Ectodermal cell (in vitro differentiated cells): ENCODE measurements around the gene C8A.

Experiments
- H3K27ac ChIP-seq: 2 replicates; pipeline ENCODE4 v1.7.0; 2013; ENCODE audit warnings: mild to moderate bottlenecking, low read depth, low read length; ENCODE audit not compliant: insufficient read depth, poor library complexity, severe bottlenecking
- H3K27me3 ChIP-seq: 2 replicates; pipeline ENCODE4 v1.7.0; 2013; ENCODE audit warnings: mild to moderate bottlenecking, low read length; ENCODE audit not compliant: insufficient read depth, control insufficient read depth, poor library complexity, severe bottlenecking
- H3K36me3 ChIP-seq: one replicate; pipeline ENCODE4 v1.7.0; 2013; ENCODE audit warnings: low read length; ENCODE audit not compliant: control insufficient read depth, insufficient read depth
- H3K4me1 ChIP-seq: one replicate; pipeline ENCODE4 v1.7.0; 2013; ENCODE audit warnings: low read length; ENCODE audit not compliant: control insufficient read depth, insufficient read depth
- H3K4me3 ChIP-seq: 2 replicates; pipeline ENCODE4 v1.7.0; 2013; ENCODE audit warnings: low read depth, low read length, control low read depth; ENCODE audit not compliant: insufficient read depth
- H3K9me3 ChIP-seq: 2 replicates; pipeline ENCODE4 v1.7.0; 2013; ENCODE audit warnings: mild to moderate bottlenecking, low read length, moderate library complexity; ENCODE audit not compliant: control insufficient read depth
- WGBS, 2 experiments: methylation state at CpG; one replicate each; pipeline ENCODE4 v1.1.7; 2013; ENCODE audit warnings: missing lambda C conversion rate in 2 of 2; 5-methylcytosine and 5-hydroxymethylcytosine counted together

Gene C8A

GRCh38 chr1:56855190-56855589 is 593 bp downstream of the C8A start:
- Histone ChIP-seq H3K4me1 (no peaks in the 10 kb centered on the region), H3K4me3 (no peak overlapping the region), H3K27ac (no peak overlapping the region), H3K36me3 (no peaks in the 10 kb centered on the region), H3K27me3 (no peaks in the 10 kb centered on the region), H3K9me3 (no peaks in the 10 kb centered on the region)
- no CpG with 5 or more reads among the region's 1 CpG for WGBS, 2 experiments

GRCh38 chr1:56856186-56856585 is 1.6 kb downstream of the C8A start:
- Histone ChIP-seq H3K27me3 (no peaks in the 10 kb centered on the region), H3K36me3 (no peaks in the 10 kb centered on the region), H3K4me1 (no peaks in the 10 kb centered on the region), H3K27ac (no peak overlapping the region), H3K4me3 (no peak overlapping the region), H3K9me3 (no peaks in the 10 kb centered on the region)

- Histone ChIP-seq H3K27ac (no peak overlapping the region), H3K36me3 (no peaks in the 10 kb centered on the region)
These were observed 4.7 kb downstream of the C8A start for GRCh38 chr1:56859287-56859686.

GRCh38 chr1:56863265-56863992 is 8.8 kb downstream of the C8A start:
- Histone ChIP-seq H3K27ac (no peak overlapping the region), H3K4me3 (no peak overlapping the region)
- 83 to 89% methylated on average over 3 of the region's 3 CpGs for WGBS, 2 experiments

More at GRCh38 chr1:56859287-56859686, 4.7 kb downstream of the C8A start:
- Histone ChIP-seq H3K4me3 (no peak overlapping the region), H3K9me3 (no peaks in the 10 kb centered on the region), H3K4me1 (no peaks in the 10 kb centered on the region), H3K27me3 (no peaks in the 10 kb centered on the region)

GRCh38 chr1:56864430-56864829 is 9.8 kb downstream of the C8A start:
- no peak overlapping the region for H3K4me3 ChIP-seq
- WGBS, 2 experiments: 84 to 87% methylated on average over 2 of the region's 2 CpGs
- H3K27me3 ChIP-seq: no peaks in the 10 kb centered on the region
- no peaks in the 10 kb centered on the region for H3K9me3 ChIP-seq
- no peak overlapping the region for H3K27ac ChIP-seq
- no peaks in the 10 kb centered on the region for H3K36me3 ChIP-seq
- H3K4me1 ChIP-seq: no peaks in the 10 kb centered on the region

More at GRCh38 chr1:56863265-56863992, 8.8 kb downstream of the C8A start:
- Histone ChIP-seq H3K36me3 (no peaks in the 10 kb centered on the region), H3K27me3 (no peaks in the 10 kb centered on the region), H3K9me3 (no peaks in the 10 kb centered on the region), H3K4me1 (no peaks in the 10 kb centered on the region)

- Histone ChIP-seq H3K9me3 (no peaks in the 10 kb centered on the region), H3K27me3 (no peaks in the 10 kb centered on the region), H3K36me3 (no peaks in the 10 kb centered on the region), H3K27ac (no peak overlapping the region), H3K4me3 (no peak overlapping the region), H3K4me1 (no peaks in the 10 kb centered on the region)
- WGBS, 2 experiments: 92 to 95% methylated on average over 1 to 2 of the region's 2 CpGs
These were observed 12.1 kb downstream of the C8A start for GRCh38 chr1:56866656-56867055.

- 90 to 91% methylated on average over 5 of the region's 5 CpGs for WGBS, 2 experiments
- H3K36me3 ChIP-seq: no peaks in the 10 kb centered on the region
- H3K27me3 ChIP-seq: no peaks in the 10 kb centered on the region
- no peak overlapping the region for H3K4me3 ChIP-seq
- no peaks in the 10 kb centered on the region for H3K9me3 ChIP-seq
- H3K27ac ChIP-seq: no peak overlapping the region
- no peaks in the 10 kb centered on the region for H3K4me1 ChIP-seq
These were observed 12.9 kb downstream of the C8A start for GRCh38 chr1:56867491-56867890.

- Histone ChIP-seq H3K27me3 (no peaks in the 10 kb centered on the region), H3K4me3 (no peak overlapping the region), H3K9me3 (no peaks in the 10 kb centered on the region), H3K4me1 (no peaks in the 10 kb centered on the region), H3K27ac (no peak overlapping the region), H3K36me3 (no peaks in the 10 kb centered on the region)
- 78 to 88% methylated on average over 2 of the region's 2 CpGs for WGBS, 2 experiments
These were observed 14.2 kb downstream of the C8A start for GRCh38 chr1:56868761-56869160.

GRCh38 chr1:56872597-56872996 is 18.0 kb downstream of the C8A start:
- no peaks in the 10 kb centered on the region for H3K27me3 ChIP-seq
- no peaks in the 10 kb centered on the region for H3K9me3 ChIP-seq
- H3K4me1 ChIP-seq: no peaks in the 10 kb centered on the region
- H3K4me3 ChIP-seq: no peak overlapping the region
- H3K27ac ChIP-seq: no peak overlapping the region
- no peaks in the 10 kb centered on the region for H3K36me3 ChIP-seq

GRCh38 chr1:56873213-56873612 is 18.6 kb downstream of the C8A start:
- H3K27me3 ChIP-seq: no peaks in the 10 kb centered on the region
- no peak overlapping the region for H3K4me3 ChIP-seq
- no peaks in the 10 kb centered on the region for H3K9me3 ChIP-seq
- H3K36me3 ChIP-seq: no peaks in the 10 kb centered on the region
- H3K4me1 ChIP-seq: no peaks in the 10 kb centered on the region
- H3K27ac ChIP-seq: no peak overlapping the region
- 88 to 100% methylated on average over 1 of the region's 1 CpG for WGBS, 2 experiments

- Histone ChIP-seq H3K9me3 (no peaks in the 10 kb centered on the region), H3K27ac (no peak overlapping the region), H3K36me3 (no peaks in the 10 kb centered on the region), H3K4me3 (no peak overlapping the region), H3K27me3 (no peaks in the 10 kb centered on the region), H3K4me1 (no peaks in the 10 kb centered on the region)
- WGBS, 2 experiments: 94 to 97% methylated on average over 4 of the region's 4 CpGs
These were observed 20.1 kb downstream of the C8A start for GRCh38 chr1:56874689-56875088.
